Measurements from ENCODE around the gene TMEM30B.

The TMEM30B gene

GRCh38 chr14:61254808-61255526 lies 26.2 kb downstream of the TMEM30B start:
- no peak for DNase-seq
- peaks cover 3 to 15% (median 10%) of the 10 kb centered on the region in 4 experiments for H3K4me1 ChIP-seq (ENCODE audit: control extremely low read depth in 1 of 4, control insufficient read depth in 4 of 4, insufficient read depth in 4 of 4, low read length in 3 of 4)
- WGBS (ENCODE audit: insufficient coverage), result 84% methylated on average over 5 of the region's 8 CpGs
- H3K9me3 ChIP-seq (ENCODE audit: control extremely low read depth in 1 of 5, control insufficient read depth in 4 of 5, insufficient read depth in 2 of 5, low read depth in 1 of 5, low read length in 4 of 5), result no peaks in the 10 kb centered on the region
- no peak overlapping the region for H3K4me3 ChIP-seq (ENCODE audit: control insufficient read depth in 1 of 7, extremely low read depth in 1 of 7, insufficient read depth in 4 of 7, low read depth in 2 of 7, low read length in 6 of 7)
- H3K27me3 ChIP-seq (replicated peaks in 2 of 5; ENCODE audit: control insufficient read depth in 4 of 5, insufficient read depth in 5 of 5, low read length in 4 of 5), result peaks cover 0 to 3% (median 0%) of the 10 kb centered on the region in 5 experiments
- no peak overlapping the region for H3K27ac ChIP-seq (ENCODE audit: insufficient read depth in 1 of 2, low read depth in 1 of 2, low read length in 2 of 2, poor library complexity in 1 of 2, severe bottlenecking in 2 of 2)
- POLR2A ChIA-PET, result no interaction called here
- no peaks in the 10 kb centered on the region for H3K36me3 ChIP-seq (ENCODE audit: control insufficient read depth in 4 of 4, insufficient read depth in 4 of 4, low read length in 3 of 4)
- CTCF ChIA-PET, result interaction anchor here (1.7 to 4.5 kb wide), 3 partner anchors 11 to 630 kb away, joined by 4 to 33 read pairs (median 10); no protein-coding TSS in a partner anchor

DNA sequence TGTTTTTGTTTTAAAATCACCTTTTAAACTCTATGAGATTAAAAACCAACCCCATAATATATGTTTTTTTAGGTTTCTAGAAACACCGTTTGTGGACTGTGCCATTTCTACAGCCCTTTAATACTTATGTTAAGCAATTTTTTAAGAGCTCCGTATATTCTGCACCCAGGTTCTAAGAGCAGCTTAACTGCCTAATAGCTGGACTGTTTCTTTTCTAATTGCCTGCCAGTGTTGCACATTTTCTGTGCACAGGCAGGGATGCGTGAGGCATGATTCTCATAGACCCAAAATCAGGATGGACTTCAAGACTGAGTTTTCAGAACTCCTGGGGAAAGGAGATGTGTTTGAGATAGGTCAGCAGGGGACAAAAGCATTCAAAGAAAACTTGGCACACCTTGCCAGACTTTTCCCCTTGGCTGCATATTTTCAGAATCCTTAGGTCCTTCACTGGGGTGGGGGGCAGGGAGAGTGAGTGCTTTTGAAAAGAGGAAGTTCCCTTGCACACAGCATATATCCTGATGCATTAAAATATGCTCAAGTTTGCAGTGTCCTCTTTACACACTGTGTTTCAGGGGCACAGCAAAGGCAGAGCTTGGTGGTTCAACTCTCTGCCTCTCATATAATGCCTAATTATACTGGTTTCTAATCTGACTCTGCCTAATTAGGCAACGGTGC lies 27.9 kb downstream of the TMEM30B start:
- Histone ChIP-seq H3K4me1 (ENCODE audit: control extremely low read depth in 1 of 4, control insufficient read depth in 4 of 4, insufficient read depth in 4 of 4, low read length in 3 of 4) (peaks cover 3 to 15% (median 10%) of the 10 kb centered on the region in 4 experiments), H3K4me3 (ENCODE audit: control insufficient read depth in 1 of 7, extremely low read depth in 1 of 7, insufficient read depth in 4 of 7, low read depth in 2 of 7, low read length in 6 of 7) (peak overlapping the region in 2 of 7 experiments; percentile 19 to 27), H3K36me3 (ENCODE audit: control insufficient read depth in 4 of 4, insufficient read depth in 4 of 4, low read length in 3 of 4) (no peaks in the 10 kb centered on the region), H3K9me3 (ENCODE audit: control extremely low read depth in 1 of 5, control insufficient read depth in 4 of 5, insufficient read depth in 2 of 5, low read depth in 1 of 5, low read length in 4 of 5) (no peaks in the 10 kb centered on the region), H3K27me3 (replicated peaks in 2 of 5; ENCODE audit: control insufficient read depth in 4 of 5, insufficient read depth in 5 of 5, low read length in 4 of 5) (no peaks in the 10 kb centered on the region), H3K27ac (ENCODE audit: insufficient read depth in 1 of 2, low read depth in 1 of 2, low read length in 2 of 2, poor library complexity in 1 of 2, severe bottlenecking in 2 of 2) (no peak overlapping the region)
- POLR2A ChIA-PET, result no interaction called here
- DNase-seq, result peak; percentile 29 to 69 (median 66)
- 45% methylated on average over 4 of the region's 4 CpGs for WGBS (ENCODE audit: insufficient coverage)
- CTCF ChIA-PET, result interaction anchor here (0.7 to 4.5 kb wide), 9 partner anchors 10 to 903 kb away, joined by 3 to 33 read pairs (median 6); no protein-coding TSS in a partner anchor

GRCh38 chr14:61252369-61253063 lies 28.6 kb downstream of the TMEM30B start:
- POLR2A ChIA-PET, result no interaction called here
- H3K27me3 ChIP-seq (replicated peaks in 2 of 5; ENCODE audit: control insufficient read depth in 4 of 5, insufficient read depth in 5 of 5, low read length in 4 of 5), result peaks cover 0 to 3% (median 0%) of the 10 kb centered on the region in 5 experiments
- no peaks in the 10 kb centered on the region for H3K36me3 ChIP-seq (ENCODE audit: control insufficient read depth in 4 of 4, insufficient read depth in 4 of 4, low read length in 3 of 4)
- no CpG with 5 or more reads among the region's 7 CpGs for WGBS (ENCODE audit: insufficient coverage)
- H3K27ac ChIP-seq (ENCODE audit: insufficient read depth in 1 of 2, low read depth in 1 of 2, low read length in 2 of 2, poor library complexity in 1 of 2, severe bottlenecking in 2 of 2), result no peak overlapping the region
- H3K9me3 ChIP-seq (ENCODE audit: control extremely low read depth in 1 of 5, control insufficient read depth in 4 of 5, insufficient read depth in 2 of 5, low read depth in 1 of 5, low read length in 4 of 5), result no peaks in the 10 kb centered on the region
- peak; percentile 84 to 94 (median 91) for DNase-seq
- peaks cover 3 to 15% (median 10%) of the 10 kb centered on the region in 4 experiments for H3K4me1 ChIP-seq (ENCODE audit: control extremely low read depth in 1 of 4, control insufficient read depth in 4 of 4, insufficient read depth in 4 of 4, low read length in 3 of 4)
- H3K4me3 ChIP-seq (ENCODE audit: control insufficient read depth in 1 of 7, extremely low read depth in 1 of 7, insufficient read depth in 4 of 7, low read depth in 2 of 7, low read length in 6 of 7), result peak overlapping the region in 1 of 7 experiments; percentile 27
- CTCF ChIA-PET, result interaction anchor here (0.7 to 4.5 kb wide), 13 partner anchors 9 to 903 kb away, joined by 3 to 33 read pairs (median 4); no protein-coding TSS in a partner anchor

GRCh38 chr14:61250063-61250462 lies 31.1 kb downstream of the TMEM30B start:
- Histone ChIP-seq H3K27ac (ENCODE audit: insufficient read depth in 1 of 2, low read depth in 1 of 2, low read length in 2 of 2, poor library complexity in 1 of 2, severe bottlenecking in 2 of 2) (no peak overlapping the region), H3K27me3 (replicated peaks in 2 of 5; ENCODE audit: control insufficient read depth in 4 of 5, insufficient read depth in 5 of 5, low read length in 4 of 5) (peaks cover 0 to 3% (median 0%) of the 10 kb centered on the region in 5 experiments), H3K4me1 (ENCODE audit: control extremely low read depth in 1 of 4, control insufficient read depth in 4 of 4, insufficient read depth in 4 of 4, low read length in 3 of 4) (peaks cover 3 to 15% (median 10%) of the 10 kb centered on the region in 4 experiments), H3K4me3 (ENCODE audit: control insufficient read depth in 1 of 7, extremely low read depth in 1 of 7, insufficient read depth in 4 of 7, low read depth in 2 of 7, low read length in 6 of 7) (no peak overlapping the region), H3K9me3 (ENCODE audit: control extremely low read depth in 1 of 5, control insufficient read depth in 4 of 5, insufficient read depth in 2 of 5, low read depth in 1 of 5, low read length in 4 of 5) (no peaks in the 10 kb centered on the region), H3K36me3 (ENCODE audit: control insufficient read depth in 4 of 4, insufficient read depth in 4 of 4, low read length in 3 of 4) (no peaks in the 10 kb centered on the region)
- ChIA-PET POLR2A (no interaction called here), CTCF (interaction anchor here (0.9 to 1.3 kb wide), 3 partner anchors 11 to 625 kb away, joined by 3 to 5 read pairs (median 3); no protein-coding TSS in a partner anchor)
- 92% methylated on average over 1 of the region's 9 CpGs for WGBS (ENCODE audit: insufficient coverage)
- no peak for DNase-seq

GRCh38 chr14:61247935-61248334 lies 33.2 kb downstream of the TMEM30B start:
- Histone ChIP-seq H3K36me3 (ENCODE audit: control insufficient read depth in 4 of 4, insufficient read depth in 4 of 4, low read length in 3 of 4) (no peaks in the 10 kb centered on the region), H3K9me3 (ENCODE audit: control extremely low read depth in 1 of 5, control insufficient read depth in 4 of 5, insufficient read depth in 2 of 5, low read depth in 1 of 5, low read length in 4 of 5) (no peaks in the 10 kb centered on the region), H3K27me3 (replicated peaks in 2 of 5; ENCODE audit: control insufficient read depth in 4 of 5, insufficient read depth in 5 of 5, low read length in 4 of 5) (peaks cover 0 to 8% (median 0%) of the 10 kb centered on the region in 5 experiments), H3K4me1 (ENCODE audit: control extremely low read depth in 1 of 4, control insufficient read depth in 4 of 4, insufficient read depth in 4 of 4, low read length in 3 of 4) (peaks cover 0 to 2% (median under 1%) of the 10 kb centered on the region in 4 experiments), H3K4me3 (ENCODE audit: control insufficient read depth in 1 of 7, extremely low read depth in 1 of 7, insufficient read depth in 4 of 7, low read depth in 2 of 7, low read length in 6 of 7) (no peak overlapping the region), H3K27ac (ENCODE audit: insufficient read depth in 1 of 2, low read depth in 1 of 2, low read length in 2 of 2, poor library complexity in 1 of 2, severe bottlenecking in 2 of 2) (no peak overlapping the region)
- ChIA-PET POLR2A (no interaction called here), CTCF (interaction anchor here (1.0 kb wide), 1 partner anchor 9 kb away, joined by 3 read pairs; no protein-coding TSS in a partner anchor)
- no CpG with 5 or more reads among the region's 1 CpG for WGBS (ENCODE audit: insufficient coverage)
- DNase-seq, result no peak

DNA sequence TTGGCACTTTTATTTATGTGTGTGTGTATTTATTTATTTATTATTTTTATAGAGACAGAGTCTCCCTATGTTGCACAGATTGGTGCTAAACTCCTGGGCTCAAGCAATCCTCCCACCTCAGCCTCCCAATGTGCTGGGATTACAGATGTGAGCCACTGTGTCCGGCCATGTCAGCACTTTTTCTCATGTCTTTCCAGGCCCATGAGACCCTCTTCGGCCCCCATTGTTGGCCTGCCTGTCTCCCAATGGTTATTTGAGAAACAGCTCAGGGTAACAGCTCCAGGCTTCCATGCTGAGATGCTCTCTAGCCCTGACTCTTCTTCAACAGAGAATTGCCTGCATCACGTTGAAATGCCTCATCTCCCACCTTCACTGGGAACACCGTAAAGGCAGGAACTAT lies 34.4 kb downstream of the TMEM30B start:
- Histone ChIP-seq H3K4me3 (ENCODE audit: control insufficient read depth in 1 of 7, extremely low read depth in 1 of 7, insufficient read depth in 4 of 7, low read depth in 2 of 7, low read length in 6 of 7) (no peak overlapping the region), H3K27me3 (replicated peaks in 2 of 5; ENCODE audit: control insufficient read depth in 4 of 5, insufficient read depth in 5 of 5, low read length in 4 of 5) (peaks cover 0 to 8% (median 0%) of the 10 kb centered on the region in 5 experiments), H3K36me3 (ENCODE audit: control insufficient read depth in 4 of 4, insufficient read depth in 4 of 4, low read length in 3 of 4) (no peaks in the 10 kb centered on the region), H3K9me3 (ENCODE audit: control extremely low read depth in 1 of 5, control insufficient read depth in 4 of 5, insufficient read depth in 2 of 5, low read depth in 1 of 5, low read length in 4 of 5) (peaks cover 0 to 2% (median 0%) of the 10 kb centered on the region in 5 experiments), H3K27ac (ENCODE audit: insufficient read depth in 1 of 2, low read depth in 1 of 2, low read length in 2 of 2, poor library complexity in 1 of 2, severe bottlenecking in 2 of 2) (no peak overlapping the region), H3K4me1 (ENCODE audit: control extremely low read depth in 1 of 4, control insufficient read depth in 4 of 4, insufficient read depth in 4 of 4, low read length in 3 of 4) (no peaks in the 10 kb centered on the region)
- 96% methylated on average over 2 of the region's 4 CpGs for WGBS (ENCODE audit: insufficient coverage)
- CTCF ChIA-PET, result no interaction called here
- POLR2A ChIA-PET, result no interaction called here
- DNase-seq, result no peak
